HG02852 (cell line): ENCODE results near the gene TWF2.
A peak's percentile ranks its signal among the peaks of the same experiment; 100 is the strongest.

Experiments
- ATAC-seq: cut with Tn5 transposase; IDR thresholded peaks from one replicate; pipeline ENCODE4 v1.9.1; 2021; ENCODE audit warnings: mild to moderate bottlenecking, moderate library complexity; ENCODE audit not compliant: unreplicated experiment

Gene TWF2

DNA sequence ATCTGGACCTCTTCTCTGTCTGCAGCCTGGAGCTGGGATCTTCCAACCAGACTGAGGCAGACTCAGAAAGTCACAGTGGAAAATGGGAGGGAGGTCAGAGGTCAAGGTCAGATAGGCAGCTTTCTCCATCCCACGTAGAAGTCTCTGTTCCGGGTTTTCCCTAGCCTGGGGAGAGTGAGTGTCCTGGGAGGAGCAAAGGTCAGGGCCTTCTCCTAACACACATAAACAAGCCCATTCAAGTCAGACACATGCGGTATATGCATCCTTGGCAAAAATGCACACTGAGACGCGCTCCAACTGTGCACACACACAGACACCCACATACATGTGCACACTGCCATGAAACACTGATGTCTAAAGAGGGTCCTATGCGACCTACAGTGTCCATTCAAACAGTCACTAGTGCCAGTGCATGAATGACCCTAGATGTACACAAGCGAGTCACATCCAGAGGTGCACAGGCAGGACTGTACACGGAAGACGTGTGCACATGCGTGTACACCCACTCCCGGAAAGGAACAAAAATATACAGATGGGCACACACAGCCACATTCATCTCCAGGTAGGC, 681 bp downstream of the TWF2 start:
- peak; percentile 16 for ATAC-seq

DNA sequence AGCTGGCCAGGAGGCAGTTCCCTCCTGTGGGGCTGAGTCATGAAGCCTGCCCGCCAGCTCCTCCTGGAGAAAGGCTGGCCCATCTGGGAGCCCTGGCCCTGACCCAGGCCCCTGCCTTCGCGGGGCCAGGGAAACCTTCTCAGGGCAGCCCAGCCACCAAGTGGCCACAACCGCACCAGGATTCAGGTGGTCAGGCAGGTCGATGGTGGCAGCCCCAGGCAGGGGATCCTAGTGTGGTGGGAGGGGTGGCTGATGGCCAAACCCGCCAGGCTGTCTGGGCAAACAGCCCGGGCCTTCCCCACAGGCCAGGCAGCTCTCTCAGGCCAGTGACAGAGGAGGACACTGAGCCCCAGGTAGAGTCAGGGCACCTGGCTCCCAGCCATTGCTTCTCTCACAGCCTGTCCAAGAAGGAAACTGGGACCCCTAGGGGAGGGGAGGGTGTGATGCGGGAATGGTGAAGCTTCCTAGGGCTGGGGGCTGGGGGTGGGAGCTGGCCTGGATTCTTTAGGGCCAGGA, 1.2 kb downstream of the TWF2 start:
- no peak for ATAC-seq

DNA sequence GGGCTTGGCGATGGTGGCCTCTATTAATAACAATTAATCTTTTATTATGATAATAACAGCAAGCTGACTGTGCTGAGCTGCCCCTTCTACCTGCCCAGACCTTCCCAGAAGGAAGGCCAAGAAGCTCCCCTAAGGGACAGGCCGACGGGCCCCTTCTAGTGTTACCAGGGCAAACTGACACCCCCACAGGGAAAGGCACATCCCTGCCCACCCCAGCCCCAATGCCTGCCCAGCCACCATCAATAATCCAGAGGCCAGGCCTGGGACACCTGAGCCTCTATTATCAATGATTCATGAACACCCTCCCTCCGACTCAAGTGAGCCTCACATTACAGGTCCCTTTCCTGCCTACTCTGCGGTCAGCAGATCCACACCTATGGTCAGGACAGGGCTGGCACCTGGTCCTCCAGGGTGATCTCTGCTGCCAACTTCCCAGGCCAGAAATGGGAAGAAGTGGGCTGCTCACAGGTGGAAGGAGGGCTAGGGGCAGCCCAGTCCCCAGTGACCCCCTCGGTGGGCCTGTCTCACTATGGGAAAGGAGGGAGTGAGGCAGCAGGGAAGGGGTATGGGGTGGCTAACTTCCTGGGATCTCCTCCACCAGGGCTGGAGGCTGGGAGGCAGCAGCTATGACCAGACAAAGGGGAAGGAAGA, 1.8 kb downstream of the TWF2 start:
- no peak for ATAC-seq

GRCh38 chr3:52236424-52236886, 2.5 kb downstream of the TWF2 start:
- ATAC-seq: no peak

- ATAC-seq: no peak
Observed at GRCh38 chr3:52234516-52235447, 4.2 kb downstream of the TWF2 start.

- ATAC-seq: no peak
Observed at GRCh38 chr3:52233968-52234367, 5.0 kb downstream of the TWF2 start.

DNA sequence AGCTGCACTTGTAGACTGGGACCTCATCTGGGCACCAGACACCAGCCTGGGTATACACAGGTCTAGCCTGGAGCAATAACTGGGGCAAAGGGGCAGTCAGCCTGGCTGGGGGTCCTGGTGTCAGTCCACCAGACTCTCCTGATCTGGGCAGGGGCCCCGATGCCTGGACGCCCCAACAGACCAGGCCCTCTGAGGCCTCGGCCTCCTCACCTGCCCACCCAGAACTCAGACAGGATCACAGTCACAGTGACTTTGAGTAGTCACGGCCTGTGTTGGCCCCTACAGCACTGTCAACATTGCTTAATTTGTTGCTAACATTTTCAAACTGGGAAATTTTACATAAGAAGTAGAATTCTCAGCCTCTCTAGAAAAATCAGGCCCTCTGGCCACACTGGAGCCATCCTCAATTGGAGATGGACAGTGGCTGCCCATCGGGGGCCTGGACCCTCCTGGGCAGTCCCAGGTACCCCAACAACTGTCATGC, 5.8 kb downstream of the TWF2 start:
- no peak for ATAC-seq

DNA sequence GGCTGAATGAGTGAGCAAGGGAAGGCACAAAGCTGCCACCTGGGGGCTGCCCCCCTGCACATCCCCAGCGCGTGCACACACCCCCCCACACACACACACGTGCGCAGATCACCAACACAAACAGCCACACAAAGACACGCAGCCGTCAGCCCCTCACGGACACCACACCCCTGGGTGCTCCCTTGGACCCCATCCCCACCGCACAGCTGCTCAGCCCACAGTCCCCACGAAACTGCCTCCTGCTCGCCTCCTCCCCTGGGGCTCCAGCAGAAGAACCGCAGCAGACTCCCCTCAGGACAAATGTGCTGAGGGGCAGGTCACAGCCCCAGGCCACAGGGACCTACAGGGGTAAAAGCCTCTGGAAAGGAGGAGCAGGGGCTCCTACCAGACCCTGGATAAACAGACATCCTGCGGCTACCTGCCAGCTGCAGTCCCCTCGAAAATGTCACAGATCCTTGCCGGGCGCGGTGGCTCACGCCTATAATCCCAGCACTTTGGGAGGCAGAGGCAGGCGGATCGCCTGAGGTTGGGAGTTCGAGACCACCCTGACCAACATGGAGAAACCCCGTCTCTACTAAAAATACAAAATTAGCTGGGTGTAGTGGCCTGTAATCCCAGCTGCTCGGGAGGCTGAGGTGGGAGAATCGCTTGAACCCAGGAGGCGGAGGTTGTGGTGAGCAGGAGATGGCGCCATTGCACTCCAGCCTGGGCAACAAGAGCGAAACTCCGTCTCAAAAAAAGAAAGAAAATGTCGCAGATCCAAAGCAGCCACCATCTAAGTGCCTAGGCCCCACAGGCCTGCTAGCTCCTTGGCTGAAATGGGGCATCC, 6.5 kb downstream of the TWF2 start:
- no peak for ATAC-seq

DNA sequence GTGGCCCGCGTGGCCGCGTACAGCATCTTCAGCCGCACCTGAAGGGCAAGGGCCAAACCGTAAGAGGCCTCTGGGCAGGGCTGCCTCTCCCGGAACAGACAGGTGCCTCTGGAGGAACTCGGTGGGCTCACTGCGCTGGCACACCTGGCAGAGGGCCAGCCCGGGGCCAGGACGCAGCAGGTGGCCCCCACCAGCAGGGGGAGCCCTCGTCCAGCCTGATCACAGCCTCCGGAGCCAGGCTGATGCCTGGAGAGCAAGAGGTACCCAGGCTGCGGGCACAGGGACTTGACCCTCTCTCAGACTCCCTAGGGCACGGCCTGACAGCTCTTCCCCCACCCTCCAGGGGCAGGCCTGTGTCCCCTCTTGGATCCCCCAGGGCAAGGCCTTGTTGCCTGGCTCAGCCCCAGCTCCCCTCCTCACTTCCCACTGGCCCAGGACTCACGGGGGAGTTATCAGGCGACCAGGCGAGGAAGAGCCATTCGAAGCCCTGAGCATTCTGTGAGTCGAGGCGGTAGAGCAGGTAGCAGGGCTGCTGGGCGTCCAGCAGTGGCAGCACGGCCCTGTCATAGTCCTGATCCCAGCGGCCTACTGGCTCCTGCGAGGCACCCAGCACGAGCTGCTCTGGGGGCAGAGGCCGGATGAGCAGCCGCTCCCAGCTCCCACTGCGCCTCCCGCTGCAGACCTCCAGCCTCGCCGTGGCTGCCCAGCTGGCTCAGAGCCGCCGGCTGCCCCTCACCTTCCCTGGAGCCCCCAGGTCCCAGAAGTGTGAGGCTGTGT, 7.3 kb downstream of the TWF2 start:
- no peak for ATAC-seq

DNA sequence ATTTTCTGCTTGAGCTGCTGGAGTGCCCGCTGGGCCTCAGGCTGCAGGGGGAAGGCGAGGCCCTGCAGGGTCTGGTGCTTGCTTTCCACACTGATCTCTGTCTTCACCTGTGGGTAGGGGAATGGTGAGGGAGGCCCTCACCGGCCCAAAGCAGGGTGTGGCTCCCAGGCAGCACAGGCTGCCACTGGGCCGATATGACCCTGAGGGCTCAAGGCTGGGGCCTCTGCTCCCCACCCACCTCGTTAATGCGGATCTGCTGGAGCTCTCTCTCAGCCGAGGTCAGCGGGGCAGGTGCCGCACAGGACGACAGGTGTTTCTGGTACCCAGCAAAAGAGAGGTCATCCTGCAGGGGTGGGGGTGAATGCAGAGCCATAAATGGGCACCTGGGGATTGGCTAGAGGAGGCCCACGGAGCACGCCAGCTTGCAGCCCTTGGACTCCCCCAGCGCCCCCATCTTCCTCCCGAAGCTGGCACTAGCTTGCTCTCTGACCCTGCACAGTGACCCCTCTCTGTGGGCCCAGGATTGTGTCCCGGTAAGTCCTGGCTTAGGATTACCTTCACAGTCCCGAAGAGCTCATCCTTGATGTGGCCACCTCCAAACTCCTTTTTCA, 8.0 kb downstream of the TWF2 start:
- no peak for ATAC-seq

GRCh38 chr3:52230461-52230860, 8.5 kb downstream of the TWF2 start:
- no peak for ATAC-seq

DNA sequence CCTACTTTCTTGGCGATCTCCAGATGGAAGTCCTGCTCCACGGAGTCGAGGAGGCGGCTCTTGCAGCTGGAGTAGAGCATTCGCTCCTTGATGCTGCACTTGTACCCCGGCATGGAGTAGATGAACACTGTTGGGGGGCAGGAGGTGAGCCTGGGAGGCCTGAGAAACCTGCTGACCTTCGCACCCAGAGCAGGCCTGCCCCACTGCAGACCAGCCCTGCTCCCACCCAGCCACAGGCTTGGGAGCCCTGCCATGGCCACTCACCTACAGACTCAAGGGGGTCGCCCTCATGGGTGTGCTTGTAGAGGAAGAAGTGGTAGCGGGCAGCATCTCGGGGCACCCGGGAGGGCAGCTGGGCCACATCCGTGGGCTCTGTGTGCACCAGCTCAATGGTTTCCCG, 9.3 kb downstream of the TWF2 start:
- ATAC-seq: no peak

GRCh38 chr3:52228751-52229291, 10.1 kb downstream of the TWF2 start:
- no peak for ATAC-seq

- ATAC-seq: no peak
Observed at GRCh38 chr3:52228266-52228665, 10.7 kb downstream of the TWF2 start.

DNA sequence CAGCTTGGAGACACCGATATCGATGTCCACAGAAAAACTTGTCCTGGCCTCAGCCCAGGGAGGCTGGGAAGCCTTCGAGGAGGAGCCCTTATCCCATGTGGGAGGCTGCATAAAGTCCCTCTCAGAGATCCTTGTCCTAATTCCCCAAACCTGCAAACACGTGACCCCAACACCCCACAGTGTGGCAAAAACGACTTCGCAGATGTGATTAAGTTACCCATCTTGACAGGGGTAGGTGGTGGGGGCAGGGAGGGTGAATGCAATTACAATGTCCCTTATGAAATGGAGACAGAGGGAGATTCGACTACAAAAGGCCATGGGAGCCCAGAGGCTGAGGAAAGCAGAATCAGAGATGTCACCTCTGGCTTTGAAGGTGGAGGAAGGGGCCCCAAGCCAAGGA, 11.2 kb downstream of the TWF2 start:
- ATAC-seq: no peak

- ATAC-seq: no peak
Observed at GRCh38 chr3:52227117-52227516, 11.8 kb downstream of the TWF2 start.

DNA sequence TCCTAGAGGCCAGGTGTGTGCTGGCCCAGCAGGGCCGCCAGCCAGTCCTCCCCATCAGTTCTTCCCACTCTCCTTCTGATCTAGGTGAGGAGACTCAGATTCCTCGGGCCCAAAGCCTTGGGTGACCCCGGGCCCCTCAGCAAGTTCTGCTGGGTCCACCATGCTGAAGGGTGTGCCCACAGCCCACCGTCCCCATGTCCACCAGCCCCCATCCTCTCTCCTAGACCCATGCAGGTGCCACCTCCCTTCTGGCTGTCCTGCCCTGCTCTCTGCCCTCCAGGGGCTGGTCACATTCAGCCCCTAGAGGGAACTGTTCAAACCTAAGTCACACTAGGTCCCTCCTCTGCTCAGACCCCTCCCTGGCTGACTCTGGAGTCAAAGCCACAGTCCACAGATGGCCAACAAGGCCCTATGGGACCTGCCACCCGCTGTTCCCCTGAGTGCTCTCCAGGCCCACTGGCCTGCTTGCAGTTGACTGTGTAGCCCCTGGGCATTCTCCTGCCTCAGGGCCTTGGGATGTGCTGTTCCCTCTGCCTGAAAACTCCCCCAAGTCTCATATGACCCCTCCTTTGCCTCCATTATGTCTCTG, 12.6 kb downstream of the TWF2 start:
- ATAC-seq: peak; percentile 3

DNA sequence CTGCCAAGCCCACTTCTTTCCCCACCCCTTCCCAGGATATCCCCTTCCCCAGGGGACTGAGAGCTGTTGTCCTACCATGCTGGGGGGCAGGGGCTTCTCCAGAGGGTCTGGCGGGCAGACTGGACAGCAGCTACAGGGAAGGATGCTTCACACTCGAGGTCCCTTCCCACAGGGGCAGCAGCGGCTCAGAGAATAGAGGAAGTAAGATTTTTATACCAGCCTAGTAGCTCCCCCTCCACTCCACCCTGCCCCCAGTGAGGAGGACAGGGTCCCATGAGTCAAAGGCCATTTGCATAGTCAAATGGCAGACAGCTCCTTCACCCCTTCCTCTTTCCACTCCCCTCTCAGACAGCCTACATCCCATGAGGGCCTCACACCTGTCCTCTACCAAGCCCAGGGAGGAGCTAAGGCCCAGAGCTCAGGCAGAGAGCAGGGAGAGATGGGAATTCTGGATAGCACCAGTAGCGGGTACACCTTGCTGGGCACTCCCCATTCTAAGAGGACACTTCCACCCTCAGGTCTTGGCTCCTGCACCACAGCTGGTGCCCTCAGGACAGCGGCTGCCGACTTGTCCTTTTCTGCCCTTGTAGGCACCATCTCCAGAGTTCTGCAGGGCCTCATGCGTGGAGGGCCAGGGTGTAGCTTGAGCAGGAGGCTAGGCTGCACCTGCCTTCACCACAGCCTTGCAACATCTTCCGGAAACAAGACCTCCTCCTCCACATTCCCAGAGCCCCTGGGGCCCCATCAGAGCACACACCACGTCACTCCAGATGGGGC, 13.3 kb downstream of the TWF2 start, which contains the start of gene TLR9:
TLR9 (minus strand) TSS at position 194 of the 777 bp plus-strand sequence; CDS start at position 78, 116 bp downstream.
- peak; percentile 70 for ATAC-seq
